ENCODE data around the gene UBE2C. TPM values are rescaled to one million over a fixed set of nuclear protein-coding genes. Genes with fewer than 3 reads are reported as not detected.

Gene UBE2C
- total RNA-seq, 1 donor from 2014 or later: 3.5 TPM

DNA sequence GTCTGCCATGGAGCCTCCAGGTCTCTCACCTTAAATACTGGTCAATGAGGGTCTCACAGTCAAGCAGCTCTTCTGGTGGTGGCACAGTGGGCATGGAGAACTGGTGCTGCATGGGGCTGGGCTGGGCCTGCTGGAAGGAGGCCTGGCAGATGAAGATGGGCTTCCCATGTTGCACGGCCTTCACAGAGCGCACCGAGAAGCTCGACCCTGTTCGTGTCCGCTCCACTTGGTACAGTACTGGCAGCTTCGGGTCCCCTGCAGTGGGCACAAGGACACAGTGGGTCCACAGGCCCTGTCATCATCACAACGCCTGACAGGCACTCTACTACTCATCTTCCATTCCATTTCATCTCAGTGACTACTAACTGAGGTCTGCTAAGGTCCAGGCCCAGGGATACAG lies 36.0 kb downstream of the UBE2C start:
- ATAC-seq (no peak), DNase-seq (no peak)
- TF ChIP-seq, protein P1, sequence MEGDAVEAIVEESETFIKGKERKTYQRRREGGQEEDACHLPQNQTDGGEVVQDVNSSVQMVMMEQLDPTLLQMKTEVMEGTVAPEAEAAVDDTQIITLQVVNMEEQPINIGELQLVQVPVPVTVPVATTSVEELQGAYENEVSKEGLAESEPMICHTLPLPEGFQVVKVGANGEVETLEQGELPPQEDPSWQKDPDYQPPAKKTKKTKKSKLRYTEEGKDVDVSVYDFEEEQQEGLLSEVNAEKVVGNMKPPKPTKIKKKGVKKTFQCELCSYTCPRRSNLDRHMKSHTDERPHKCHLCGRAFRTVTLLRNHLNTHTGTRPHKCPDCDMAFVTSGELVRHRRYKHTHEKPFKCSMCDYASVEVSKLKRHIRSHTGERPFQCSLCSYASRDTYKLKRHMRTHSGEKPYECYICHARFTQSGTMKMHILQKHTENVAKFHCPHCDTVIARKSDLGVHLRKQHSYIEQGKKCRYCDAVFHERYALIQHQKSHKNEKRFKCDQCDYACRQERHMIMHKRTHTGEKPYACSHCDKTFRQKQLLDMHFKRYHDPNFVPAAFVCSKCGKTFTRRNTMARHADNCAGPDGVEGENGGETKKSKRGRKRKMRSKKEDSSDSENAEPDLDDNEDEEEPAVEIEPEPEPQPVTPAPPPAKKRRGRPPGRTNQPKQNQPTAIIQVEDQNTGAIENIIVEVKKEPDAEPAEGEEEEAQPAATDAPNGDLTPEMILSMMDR (IDR thresholded peaks at IDR 0.05): no peak

DNA sequence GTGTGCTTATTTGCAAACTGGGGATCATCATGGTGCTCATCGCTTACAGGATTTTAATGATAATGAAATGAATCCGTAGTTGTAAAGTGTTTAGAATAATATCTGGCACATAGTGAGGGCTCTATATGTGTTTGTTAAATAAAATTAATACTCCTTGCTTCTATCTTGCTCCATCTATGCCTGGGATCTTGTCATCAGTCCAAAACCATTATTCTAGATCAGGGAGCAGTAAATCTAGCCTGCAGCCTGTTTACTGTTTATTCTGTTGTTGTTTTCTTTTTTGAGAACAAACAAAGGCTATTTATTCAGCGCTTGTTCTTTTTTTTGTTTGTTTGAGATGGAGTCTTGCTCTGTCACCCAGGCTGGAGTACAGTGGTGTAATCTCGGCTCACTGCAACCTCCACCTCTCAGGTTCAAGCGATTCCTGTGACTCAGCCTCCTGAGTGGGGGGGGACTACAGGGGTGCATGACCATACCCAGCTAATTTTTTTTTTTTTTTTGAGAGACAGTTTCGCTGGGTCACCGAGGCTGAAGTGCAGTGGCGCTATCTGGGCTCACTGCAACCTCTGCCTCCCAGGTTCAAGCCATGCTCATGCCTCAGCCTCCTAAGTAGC lies 36.6 kb downstream of the UBE2C start:
- ATAC-seq (no peak), DNase-seq (no peak)
- Histone ChIP-seq H3K36me3 (peaks cover 70% of the 10 kb centered on the region), H3K9me3 (no peaks in the 10 kb centered on the region), H3K27me3 (ENCODE audit: low read depth) (no peaks in the 10 kb centered on the region), H3K27ac (no peak overlapping the region), H3K4me3 (no peak overlapping the region), H3K4me1 (no peaks in the 10 kb centered on the region)
- intact Hi-C loops (cut with DNase I): no loop called here
- TF ChIP-seq, protein P1 (IDR thresholded peaks at IDR 0.05): no peak

More for the DNA sequence above, 36.0 kb downstream of the UBE2C start:
- Histone ChIP-seq H3K27ac (no peak overlapping the region), H3K4me3 (no peak overlapping the region), H3K36me3 (peaks cover 77% of the 10 kb centered on the region), H3K27me3 (ENCODE audit: low read depth) (no peaks in the 10 kb centered on the region), H3K4me1 (no peaks in the 10 kb centered on the region), H3K9me3 (no peaks in the 10 kb centered on the region)
- intact Hi-C loops (cut with DNase I): no loop called here

DNA sequence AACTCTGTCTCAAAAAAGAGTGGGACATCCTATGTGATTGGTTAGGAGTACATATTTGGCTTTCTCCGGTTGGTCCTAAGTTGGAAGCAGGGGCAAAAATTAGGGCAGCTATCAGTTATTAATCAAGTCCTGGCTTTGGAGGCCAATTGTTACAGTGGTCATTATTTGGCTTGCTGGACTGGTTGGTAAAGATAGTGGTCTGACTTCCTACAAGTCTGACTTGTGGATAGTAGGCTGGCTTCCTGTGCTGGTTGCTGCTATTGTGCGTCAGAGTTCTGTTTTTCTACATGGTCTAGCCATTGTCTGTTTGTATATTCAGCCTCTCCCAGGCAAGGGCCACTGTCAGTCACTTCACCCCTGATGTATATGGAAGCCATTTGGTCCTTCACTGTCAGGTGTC lies 37.8 kb downstream of the UBE2C start:
- Histone ChIP-seq H3K9me3 (no peaks in the 10 kb centered on the region), H3K4me3 (no peak overlapping the region), H3K27me3 (ENCODE audit: low read depth) (no peaks in the 10 kb centered on the region), H3K4me1 (peaks cover 3% of the 10 kb centered on the region), H3K36me3 (peaks cover 66% of the 10 kb centered on the region), H3K27ac (no peak overlapping the region)
- intact Hi-C loops (cut with DNase I): no loop called here
- ATAC-seq: no peak
- TF ChIP-seq, protein P1 (IDR thresholded peaks at IDR 0.05): no peak
- DNase-seq: no peak

- Histone ChIP-seq H3K36me3 (peaks cover 59% of the 10 kb centered on the region), H3K9me3 (no peaks in the 10 kb centered on the region), H3K4me3 (no peak overlapping the region), H3K4me1 (peaks cover 10% of the 10 kb centered on the region), H3K27me3 (ENCODE audit: low read depth) (no peaks in the 10 kb centered on the region), H3K27ac (no peak overlapping the region)
- ATAC-seq: no peak
- TF ChIP-seq, protein P1 (IDR thresholded peaks at IDR 0.05): no peak
- intact Hi-C loops (cut with DNase I): no loop called here
- no peak for DNase-seq
Observed at GRCh38 chr20:45850926-45851325, 38.5 kb downstream of the UBE2C start.

- TF ChIP-seq, protein P1 (IDR thresholded peaks at IDR 0.05): no peak
- DNase-seq: no peak
- intact Hi-C loops (cut with DNase I): no loop called here
- Histone ChIP-seq H3K27me3 (ENCODE audit: low read depth) (no peaks in the 10 kb centered on the region), H3K27ac (no peak overlapping the region), H3K36me3 (peaks cover 53% of the 10 kb centered on the region), H3K9me3 (no peaks in the 10 kb centered on the region), H3K4me1 (peaks cover 16% of the 10 kb centered on the region), H3K4me3 (no peak overlapping the region)
- ATAC-seq: no peak
Observed at GRCh38 chr20:45851501-45851900, 39.1 kb downstream of the UBE2C start.
